ENCODE measurements around the gene LATS1. TPM values are rescaled to one million over a fixed set of nuclear protein-coding genes. Genes with fewer than 3 reads are reported as not detected.
A peak's percentile ranks its signal among the peaks of the same experiment; 100 is the strongest.
"Not testable (repeated sequence)": the region's sequence is repeated elsewhere in the genome, so short reads cannot be mapped to it uniquely, and the experiment has no call there.

The LATS1 gene
- polyA plus RNA-seq, 1 donor from 2014 or later: 12.8 TPM

DNA sequence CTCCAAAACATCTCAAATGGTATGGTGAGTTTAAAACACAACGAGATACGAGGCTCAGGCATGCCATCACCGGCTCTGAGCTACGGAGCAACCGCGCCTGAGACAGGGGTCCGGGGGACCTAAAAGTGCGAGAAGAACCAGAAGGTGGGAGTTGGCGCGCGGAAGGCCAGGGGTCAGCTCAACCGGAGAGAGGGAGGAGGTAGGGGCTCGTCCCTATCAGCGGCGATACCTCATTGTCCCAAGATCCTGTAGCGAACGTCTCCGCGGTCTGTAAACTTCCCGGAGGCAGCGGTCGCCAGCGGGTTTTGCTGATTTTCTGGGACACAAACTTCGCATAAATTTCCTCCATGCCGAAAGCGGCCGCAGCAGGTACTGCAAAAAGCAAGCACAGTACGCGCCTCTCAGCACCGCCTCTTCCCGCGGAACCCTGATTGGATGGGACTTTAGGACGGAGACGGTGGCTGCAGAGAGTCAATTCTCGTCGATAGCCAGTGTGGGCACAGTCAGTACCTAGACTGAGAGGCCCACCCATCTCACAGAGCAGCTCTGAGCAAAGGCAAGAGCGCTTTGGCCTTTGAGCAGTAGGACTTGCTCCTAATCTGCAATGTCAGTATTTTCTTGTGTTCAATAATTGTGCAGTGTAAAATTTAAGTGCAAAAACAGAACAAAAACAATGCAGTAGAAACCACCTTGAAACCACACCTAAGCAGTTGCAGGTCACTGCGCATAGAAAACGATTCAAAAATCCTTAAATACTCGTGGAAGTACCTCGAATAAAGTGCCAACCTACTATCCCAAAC lies 28.4 kb upstream of the LATS1 start, which contains the start of gene NUP43:
Gene NUP43, minus strand, starts transcription at position 383 of the 800 bp plus-strand sequence. Its CDS starts 34 bp downstream, at position 349.
- Histone ChIP-seq H3K9me3 (ENCODE audit: low read length) (no peaks in the 10 kb centered on the region), H3F3A (ENCODE audit: insufficient read depth, low read length, poor library complexity, severe bottlenecking) (peaks cover 3% of the 10 kb centered on the region), H3K27ac (ENCODE audit: low read length) (peak within 1 kb of the TSS; percentile 40), H3K9ac (ENCODE audit: low read length) (peak within 1 kb of the TSS; percentile 54), H3K9me2 (ENCODE audit: insufficient read depth, low read length) (no peaks in the 10 kb centered on the region), H3K4me2 (ENCODE audit: low read length) (peak within 1 kb of the TSS; percentile 95), H2AFZ (ENCODE audit: low read depth, low read length) (peak within 1 kb of the TSS; percentile 74), H3K27me3 (ENCODE audit: insufficient read depth, low read depth, low read length) (no peaks in the 10 kb centered on the region), H3K36me3 (ENCODE audit: insufficient read depth, low read length) (no peaks in the 10 kb centered on the region), H3K79me2 (replicated peaks; ENCODE audit: insufficient read depth, low read length) (peaks cover 21% of the 10 kb centered on the region), H4K20me1 (ENCODE audit: insufficient read depth) (no peaks in the 10 kb centered on the region), H3K4me3 (ENCODE audit: low read length) (peak within 1 kb of the TSS; percentile 81)
- TF ChIP-seq REST (IDR thresholded peaks at IDR 0.05; ENCODE audit: borderline replicate concordance): no peak
- TF ChIP-seq POLR2AphosphoS5 (IDR thresholded peaks at IDR 0.05): peak; percentile 57
- no peak for TF ChIP-seq EZH2 (IDR thresholded peaks at IDR 0.05; ENCODE audit: borderline replicate concordance, insufficient read depth, low read length, poor library complexity, severe bottlenecking)
- TF ChIP-seq SMC3 (conservative IDR thresholded peaks at IDR 0.05; ENCODE audit: poor library complexity): no peak
- TF ChIP-seq, protein P1, sequence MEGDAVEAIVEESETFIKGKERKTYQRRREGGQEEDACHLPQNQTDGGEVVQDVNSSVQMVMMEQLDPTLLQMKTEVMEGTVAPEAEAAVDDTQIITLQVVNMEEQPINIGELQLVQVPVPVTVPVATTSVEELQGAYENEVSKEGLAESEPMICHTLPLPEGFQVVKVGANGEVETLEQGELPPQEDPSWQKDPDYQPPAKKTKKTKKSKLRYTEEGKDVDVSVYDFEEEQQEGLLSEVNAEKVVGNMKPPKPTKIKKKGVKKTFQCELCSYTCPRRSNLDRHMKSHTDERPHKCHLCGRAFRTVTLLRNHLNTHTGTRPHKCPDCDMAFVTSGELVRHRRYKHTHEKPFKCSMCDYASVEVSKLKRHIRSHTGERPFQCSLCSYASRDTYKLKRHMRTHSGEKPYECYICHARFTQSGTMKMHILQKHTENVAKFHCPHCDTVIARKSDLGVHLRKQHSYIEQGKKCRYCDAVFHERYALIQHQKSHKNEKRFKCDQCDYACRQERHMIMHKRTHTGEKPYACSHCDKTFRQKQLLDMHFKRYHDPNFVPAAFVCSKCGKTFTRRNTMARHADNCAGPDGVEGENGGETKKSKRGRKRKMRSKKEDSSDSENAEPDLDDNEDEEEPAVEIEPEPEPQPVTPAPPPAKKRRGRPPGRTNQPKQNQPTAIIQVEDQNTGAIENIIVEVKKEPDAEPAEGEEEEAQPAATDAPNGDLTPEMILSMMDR (IDR thresholded peaks at IDR 0.05; ENCODE audit: poor library complexity, severe bottlenecking): peak; percentile 74
- TF ChIP-seq EP300 (conservative IDR thresholded peaks at IDR 0.05; ENCODE audit: poor library complexity, severe bottlenecking): no peak
- TF ChIP-seq MXI1 (conservative IDR thresholded peaks at IDR 0.05; ENCODE audit: poor library complexity, severe bottlenecking): peak; percentile 91
- TF ChIP-seq TAF1 (IDR thresholded peaks at IDR 0.05; ENCODE audit: low read depth): peak; percentile 45
- TF ChIP-seq RAD21 (conservative IDR thresholded peaks at IDR 0.05): peak; percentile 25

DNA sequence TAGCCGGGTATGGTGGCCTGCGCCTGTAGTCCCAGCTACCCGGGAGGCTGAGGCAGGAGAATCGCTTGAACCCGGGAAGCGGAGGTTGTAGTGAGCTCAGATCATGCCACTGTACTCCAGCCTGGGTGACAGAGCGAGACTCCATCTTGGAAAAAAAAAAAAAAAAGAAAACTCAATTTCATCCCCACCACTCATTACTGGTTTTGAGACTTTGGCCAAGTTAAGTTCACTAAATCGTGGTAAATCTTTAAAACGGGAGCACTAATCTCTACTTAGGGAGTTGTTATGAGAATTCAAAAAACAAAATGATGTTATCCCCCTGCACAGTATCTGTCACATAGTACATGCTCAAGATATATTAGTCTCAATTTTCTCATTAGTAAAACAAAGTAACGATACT lies 27.4 kb upstream of the LATS1 start:
- peak overlapping the region; percentile 81 for H3K4me3 ChIP-seq (ENCODE audit: low read length)
- H3K9me3 ChIP-seq (ENCODE audit: low read length); H3K36me3 ChIP-seq (ENCODE audit: insufficient read depth, low read length); H4K20me1 ChIP-seq (ENCODE audit: insufficient read depth); H3K27me3 ChIP-seq (ENCODE audit: insufficient read depth, low read depth, low read length); H3K27ac ChIP-seq (ENCODE audit: low read length); H3F3A ChIP-seq (ENCODE audit: insufficient read depth, low read length, poor library complexity, severe bottlenecking); H2AFZ ChIP-seq (ENCODE audit: low read depth, low read length); H3K9me2 ChIP-seq (ENCODE audit: insufficient read depth, low read length): not testable (repeated sequence)
- peaks cover 11% of the 10 kb centered on the region for H3K79me2 ChIP-seq (replicated peaks; ENCODE audit: insufficient read depth, low read length)
- peak overlapping the region; percentile 95 for H3K4me2 ChIP-seq (ENCODE audit: low read length)
- H3K9ac ChIP-seq (ENCODE audit: low read length): peak overlapping the region; percentile 54

Data from neural cell (in vitro differentiated cells).